HepG2 (cell line): ENCODE measurements around the gene EFS. TPM values are rescaled to one million over a fixed set of nuclear protein-coding genes. Genes with fewer than 3 reads are reported as not detected.

ENCODE experiments used
- ASH2L ChIP-seq: fragments of 300-600, 200-600 bp; sonication (generic); IDR thresholded peaks from 2 replicates; pipeline ENCODE4 v1.7.0; 2017; ENCODE audit warnings: low read depth, mild to moderate bottlenecking, moderate library complexity, mixed read lengths, low read length; ENCODE audit not compliant: insufficient read length
- CHCHD3 ChIP-seq: sonication (generic); formaldehyde crosslinking; IDR thresholded peaks from 2 replicates; pipeline ENCODE4 v1.8.0; 2022; ENCODE audit warnings: mild to moderate bottlenecking, missing genetic modification reagents, moderate library complexity
- FIP1L1 ChIP-seq: fragments of 200-400 bp; formaldehyde crosslinking; IDR thresholded peaks from 2 replicates; pipeline ENCODE4 v1.6.1; 2018; ENCODE audit warnings: low read depth, mild to moderate bottlenecking, low read length, moderate library complexity, borderline replicate concordance; ENCODE audit not compliant: insufficient read depth
- FOXO1 ChIP-seq: sonication (generic); formaldehyde crosslinking; IDR thresholded peaks from 2 replicates; pipeline ENCODE4 v1.4.0; 2020; ENCODE audit warnings: missing genetic modification reagents
- GZF1 ChIP-seq: sonication (generic); formaldehyde crosslinking; IDR thresholded peaks from 2 replicates; pipeline ENCODE4 v1.5.1; 2020; ENCODE audit warnings: mild to moderate bottlenecking, missing genetic modification reagents
- HMG20A ChIP-seq: IDR thresholded peaks from 2 replicates; pipeline ENCODE4 v1.6.1; 2016; ENCODE audit warnings: borderline replicate concordance
- MBD4 ChIP-seq: IDR thresholded peaks from 2 replicates; pipeline ENCODE4 v1.6.1; 2012; ENCODE audit warnings: low read length, inconsistent platforms, borderline replicate concordance
- MED1 ChIP-seq: sonication (generic); formaldehyde crosslinking; IDR thresholded peaks from 2 replicates; pipeline ENCODE4 v1.4.0; 2020; ENCODE audit warnings: missing genetic modification reagents
- MIER2 ChIP-seq: IDR thresholded peaks from 2 replicates; pipeline ENCODE4 v1.6.1; 2016; ENCODE audit warnings: missing biosample characterization, missing genetic modification reagents
- MXD1 ChIP-seq: sonication (generic); formaldehyde crosslinking; IDR thresholded peaks from 2 replicates; pipeline ENCODE4 v1.4.0; 2020; ENCODE audit warnings: mild to moderate bottlenecking, missing genetic modification reagents
- MXD3 ChIP-seq: IDR thresholded peaks from 2 replicates; pipeline ENCODE4 v1.6.1; 2016; ENCODE audit warnings: mild to moderate bottlenecking, missing biosample characterization, missing genetic modification reagents
- MYPOP ChIP-seq: sonication (generic); formaldehyde crosslinking; IDR thresholded peaks from 2 replicates; pipeline ENCODE4 v1.8.1; 2023; ENCODE audit warnings: mild to moderate bottlenecking, moderate library complexity, missing genetic modification reagents
- NFYB ChIP-seq: sonication (generic); formaldehyde crosslinking; IDR thresholded peaks from 2 replicates; pipeline ENCODE4 v1.4.0; 2020; ENCODE audit warnings: missing genetic modification reagents
- REXO4 ChIP-seq: sonication (generic); formaldehyde crosslinking; IDR thresholded peaks from 2 replicates; pipeline ENCODE4 v1.8.0; 2022; ENCODE audit warnings: missing genetic modification reagents, mild to moderate bottlenecking, borderline replicate concordance
- RNF2 ChIP-seq: fragments of 450-650 bp; conservative IDR thresholded peaks from 2 replicates; pipeline ENCODE4 v1.6.1; 2016; ENCODE audit warnings: low read depth
- SETDB1 ChIP-seq: sonication (generic); formaldehyde crosslinking; IDR thresholded peaks from 2 replicates; pipeline ENCODE4 v1.5.1; 2020; ENCODE audit warnings: missing genetic modification reagents, mild to moderate bottlenecking, borderline replicate concordance
- STAT5B ChIP-seq: sonication (generic); formaldehyde crosslinking; IDR thresholded peaks from 2 replicates; pipeline ENCODE4 v1.4.0; 2020; ENCODE audit warnings: missing genetic modification reagents
- TERF1 ChIP-seq: sonication (generic); formaldehyde crosslinking; IDR thresholded peaks from 2 replicates; pipeline ENCODE4 v1.8.0; 2022; ENCODE audit warnings: mild to moderate bottlenecking, missing genetic modification reagents, moderate library complexity
- THAP7 ChIP-seq: sonication (generic); formaldehyde crosslinking; IDR thresholded peaks from 2 replicates; pipeline ENCODE4 v1.8.1; 2023; ENCODE audit warnings: mild to moderate bottlenecking, missing genetic modification reagents
- ZBTB7B ChIP-seq: sonication (generic); formaldehyde crosslinking; IDR thresholded peaks from 2 replicates; pipeline ENCODE4 v1.4.0; 2020; ENCODE audit warnings: missing genetic modification reagents
- ZNF678 ChIP-seq: sonication (generic); formaldehyde crosslinking; IDR thresholded peaks from 2 replicates; pipeline ENCODE4 v1.4.0; 2020; ENCODE audit warnings: mild to moderate bottlenecking, missing genetic modification reagents
- ZNF850 ChIP-seq: sonication (generic); formaldehyde crosslinking; conservative IDR thresholded peaks from 2 replicates; pipeline ENCODE4 v1.9.0; 2021; ENCODE audit warnings: mild to moderate bottlenecking, missing genetic modification reagents
- polyA plus RNA-seq, 8 experiments: library from polyadenylated mRNA; depleted of rRNA in 3 of 8; stranded (reverse) in 7 of 8; unstranded in 1 of 8; fragments of >200 nt; fragmentation: Illumina TruSeq in 4 of 8; extraction: Trizol in 4 of 8; gene quantifications; 2 replicates each; pipeline versions ENCODE4 v1.2.1 to v1.2.3, GENCODE V29; 2011 to 2016; ENCODE audit warnings: low read depth in 4 of 8, missing spikeins in 1 of 8, mixed read lengths in 1 of 8; ENCODE audit not compliant: insufficient read depth in 1 of 8
- total RNA-seq, 5 experiments: library from RNA; depleted of rRNA; stranded (reverse); fragments of >200 nt; fragmentation: Illumina TruSeq; extraction: Trizol; gene quantifications; 2 replicates each; pipeline ENCODE4 v1.2.3, GENCODE V29; 2016; ENCODE audit warnings: low read depth in 1 of 5

EFS gene
- total and polyA plus RNA-seq, 2 of the 13 experiments (the other 11 are each of a cell fraction or from before 2014, with no cell fraction given), result not detected

GRCh38 chr14:23306412-23307145 lies 58.4 kb downstream of the EFS start, which contains the start of gene BCL2L2 (continued):
- TF ChIP-seq TERF1 (no peak), NFYB (CRISPR knock-in tag) (peak; percentile 67), STAT5B (CRISPR knock-in tag) (peak; percentile 29; the same call in 1 of the 2 replicates), FIP1L1 (0 out of 2 replicates have a peak, but pooled peaks have one; percentile 92), ZBTB7B (CRISPR knock-in tag) (peak; percentile 89), FOXO1 (CRISPR knock-in tag) (peak; percentile 78), RNF2 (peak; percentile 42; the same call in 1 of the 2 replicates), REXO4 (CRISPR knock-in tag) (no peak), MXD1 (CRISPR knock-in tag) (peak; percentile 85), HMG20A (CRISPR knock-in tag) (peak; percentile 26; the same call in 1 of the 2 replicates), ZNF850 (CRISPR knock-in tag) (no peak), ZNF678 (CRISPR knock-in tag) (no peak), MED1 (CRISPR knock-in tag) (peak; percentile 94), MYPOP (CRISPR knock-in tag) (no peak), CHCHD3 (CRISPR knock-in tag) (peak; percentile 9; the same call in 1 of the 2 replicates), MBD4 (no peak), THAP7 (CRISPR knock-in tag) (peak; percentile 91), GZF1 (no peak), ASH2L (peak; percentile 97), SETDB1 (CRISPR knock-in tag) (no peak), MIER2 (CRISPR knock-in tag) (no peak), MXD3 (peak; percentile 82)
